Ishikawa (cell line): Measurements from ENCODE around the gene CYSTM1.

ENCODE experiments used
- CEBPB ChIP-seq: IDR thresholded peaks from 2 replicates; pipeline ENCODE4 v1.6.1; 2012
- CREB1 ChIP-seq: IDR thresholded peaks from 2 replicates; pipeline ENCODE4 v1.6.1; 2012; ENCODE audit warnings: low read depth
- EGR1 ChIP-seq: IDR thresholded peaks from 2 replicates; pipeline ENCODE4 v1.6.1; 2012
- EP300 ChIP-seq: IDR thresholded peaks from 2 replicates; pipeline ENCODE4 v1.6.1; 2012; ENCODE audit warnings: borderline replicate concordance
- FOXM1 ChIP-seq: IDR thresholded peaks from 2 replicates; pipeline ENCODE4 v1.6.1; 2012; ENCODE audit warnings: low read depth, borderline replicate concordance
- MAX ChIP-seq: IDR thresholded peaks from 2 replicates; pipeline ENCODE4 v1.6.1; 2012
- NFIC ChIP-seq: IDR thresholded peaks from 2 replicates; pipeline ENCODE4 v1.6.1; 2012
- RAD21 ChIP-seq: IDR thresholded peaks from 2 replicates; pipeline ENCODE4 v1.6.1; 2012; ENCODE audit warnings: low read depth
- REST ChIP-seq: IDR thresholded peaks from 2 replicates; pipeline ENCODE4 v1.6.1; 2012; ENCODE audit warnings: low read depth, mild to moderate bottlenecking
- TAF1 ChIP-seq: IDR thresholded peaks from 2 replicates; pipeline ENCODE4 v1.6.1; 2012; ENCODE audit warnings: low read depth, mild to moderate bottlenecking
- TCF12 ChIP-seq: IDR thresholded peaks from 2 replicates; pipeline ENCODE4 v1.6.1; 2012; ENCODE audit warnings: low read depth
- TEAD4 ChIP-seq: IDR thresholded peaks from 2 replicates; pipeline ENCODE4 v1.6.1; 2012
- USF1 ChIP-seq: IDR thresholded peaks from 2 replicates; pipeline ENCODE4 v1.6.1; 2012
- YY1 ChIP-seq: IDR thresholded peaks from 2 replicates; pipeline ENCODE4 v1.6.1; 2012; ENCODE audit warnings: low read depth
- ZBTB7A ChIP-seq: IDR thresholded peaks from 2 replicates; pipeline ENCODE4 v1.6.1; 2012; ENCODE audit warnings: low read depth

CYSTM1 gene

GRCh38 chr5:140196115-140196814, 21.3 kb downstream of the CYSTM1 start:
- TF ChIP-seq CEBPB, result no peak
- TF ChIP-seq TAF1, result no peak
- TF ChIP-seq REST, result no peak
- TF ChIP-seq NFIC, result no peak
- no peak for TF ChIP-seq ZBTB7A
- no peak for TF ChIP-seq EGR1

- no peak for TF ChIP-seq FOXM1
- no peak for TF ChIP-seq REST
- TF ChIP-seq USF1, result no peak
- no peak for TF ChIP-seq EGR1
- TF ChIP-seq RAD21, result no peak
- TF ChIP-seq MAX, result no peak
- no peak for TF ChIP-seq YY1
- no peak for TF ChIP-seq CREB1
- TF ChIP-seq TEAD4, result no peak
- TF ChIP-seq EP300, result no peak
- no peak for TF ChIP-seq ZBTB7A
- no peak for TF ChIP-seq TCF12
- TF ChIP-seq TAF1, result no peak
- no peak for TF ChIP-seq NFIC
- no peak for TF ChIP-seq CEBPB
Observed at GRCh38 chr5:140197023-140197422, 22.0 kb downstream of the CYSTM1 start.

GRCh38 chr5:140202078-140202477, 27.1 kb downstream of the CYSTM1 start:
- no peak for TF ChIP-seq TCF12
- no peak for TF ChIP-seq NFIC
- no peak for TF ChIP-seq EGR1
- TF ChIP-seq CREB1, result no peak
- no peak for TF ChIP-seq CEBPB
- TF ChIP-seq YY1, result no peak
- no peak for TF ChIP-seq REST
- no peak for TF ChIP-seq FOXM1
- TF ChIP-seq EP300, result no peak
- TF ChIP-seq TAF1, result no peak
- no peak for TF ChIP-seq USF1
- no peak for TF ChIP-seq ZBTB7A
- no peak for TF ChIP-seq RAD21
- no peak for TF ChIP-seq MAX
- TF ChIP-seq TEAD4, result no peak

- TF ChIP-seq CREB1 (no peak), TEAD4 (no peak), TCF12 (no peak), FOXM1 (no peak), CEBPB (no peak), USF1 (no peak), MAX (no peak), ZBTB7A (no peak), TAF1 (no peak), EP300 (no peak), NFIC (no peak)
Observed at GRCh38 chr5:140202610-140203009, 27.6 kb downstream of the CYSTM1 start.
